Mesangial cell (primary cell): ENCODE results near the gene CYP2C19. TPM values are rescaled to one million over a fixed set of nuclear protein-coding genes. Genes with fewer than 3 reads are reported as not detected.

ENCODE experiments used
- total RNA-seq: library from RNA; depleted of rRNA; stranded (reverse); fragments of >200 nt; gene quantifications from 2 replicates; pipeline ENCODE4 v1.2.3, GENCODE V29; 2015

CYP2C19 gene
- total RNA-seq, result not detected in 2 replicates

GRCh38 chr10:94762393-94762792 lies at the start of gene CYP2C19:
Gene CYP2C19, plus strand, starts transcription at chr10:94762681. Its CDS starts 25 bp downstream, at chr10:94762706.

Other genes with a start within 250 kb of the CYP2C19 start
- 6.5 and 29.5 TPM in 2 replicates for gene HELLS, start 216.9 kb upstream of the CYP2C19 start, total RNA-seq
- not detected in 2 replicates for gene CYP2C18, start 79.0 kb upstream of the CYP2C19 start, total RNA-seq
- gene CYP2C9, start 176.0 kb downstream of the CYP2C19 start, total RNA-seq, result not detected in 2 replicates